HepG2 (cell line): Measurements from ENCODE around the gene LMTK2. TPM values are rescaled to one million over a fixed set of nuclear protein-coding genes. Genes with fewer than 3 reads are reported as not detected.

Experiments used
- FOSL1 ChIP-seq: sonication (generic); formaldehyde crosslinking; IDR thresholded peaks from 2 replicates; pipeline ENCODE4 v1.9.0; 2021; ENCODE audit warnings: missing genetic modification reagents, borderline replicate concordance
- FOXK2 ChIP-seq: fragments of 450-650 bp; IDR thresholded peaks from 2 replicates; pipeline ENCODE4 v1.6.1; 2016
- MTA3 ChIP-seq: sonication (generic); formaldehyde crosslinking; IDR thresholded peaks from 2 replicates; pipeline ENCODE4 v1.4.0; 2020; ENCODE audit warnings: missing genetic modification reagents
- NR2F6 ChIP-seq, 2 experiments: IDR thresholded peaks; 2 replicates each; pipeline ENCODE4 v1.6.1; 2016; ENCODE audit warnings: antibody characterized with exemption in 1 of 2, mild to moderate bottlenecking in 1 of 2
- RXRA ChIP-seq: sonication (generic); formaldehyde crosslinking; IDR thresholded peaks from 2 replicates; pipeline ENCODE4 v1.5.1; 2020; ENCODE audit warnings: missing genetic modification reagents
- SMC3 ChIP-seq: IDR thresholded peaks from 2 replicates; pipeline ENCODE4 v1.6.1; 2011; ENCODE audit warnings: low read length, improper control_type of control experiment
- STAG1 ChIP-seq: sonication (generic); formaldehyde crosslinking; IDR thresholded peaks from 2 replicates; pipeline ENCODE4 v1.4.0; 2020; ENCODE audit warnings: missing genetic modification reagents
- polyA plus RNA-seq, 8 experiments: library from polyadenylated mRNA; depleted of rRNA in 3 of 8; stranded (reverse) in 7 of 8; unstranded in 1 of 8; fragments of >200 nt; fragmentation: Illumina TruSeq in 4 of 8; extraction: Trizol in 4 of 8; gene quantifications; 2 replicates each; pipeline versions ENCODE4 v1.2.1 to v1.2.3, GENCODE V29; 2011 to 2016; ENCODE audit warnings: low read depth in 4 of 8, missing spikeins in 1 of 8, mixed read lengths in 1 of 8; ENCODE audit not compliant: insufficient read depth in 1 of 8
- total RNA-seq, 5 experiments: library from RNA; depleted of rRNA; stranded (reverse); fragments of >200 nt; fragmentation: Illumina TruSeq; extraction: Trizol; gene quantifications; 2 replicates each; pipeline ENCODE4 v1.2.3, GENCODE V29; 2016; ENCODE audit warnings: low read depth in 1 of 5
- TF ChIP-seq, protein P1 (sequence below): sonication (generic); formaldehyde crosslinking; IDR thresholded peaks from 2 replicates; pipeline ENCODE4 v1.4.0; 2020; ENCODE audit warnings: missing genetic modification reagents, borderline replicate concordance
- TF ChIP-seq, protein P2 (sequence below): sonication (generic); formaldehyde crosslinking; conservative IDR thresholded peaks from 2 replicates; pipeline ENCODE4 v1.4.0; 2020; ENCODE audit warnings: mild to moderate bottlenecking, missing genetic modification reagents, moderate library complexity
- TF ChIP-seq, protein P3 (sequence below): sonication (generic); formaldehyde crosslinking; IDR thresholded peaks from 2 replicates; pipeline ENCODE4 v1.4.0; 2020; ENCODE audit warnings: missing genetic modification reagents
- TF ChIP-seq, protein P4 (sequence below): sonication (generic); formaldehyde crosslinking; IDR thresholded peaks from 2 replicates; pipeline ENCODE4 v1.4.0; 2020; ENCODE audit warnings: missing genetic modification reagents, borderline replicate concordance
- TF ChIP-seq, protein P5 (sequence below): sonication (generic); formaldehyde crosslinking; IDR thresholded peaks from 2 replicates; pipeline ENCODE4 v1.4.0; 2020; ENCODE audit warnings: missing genetic modification reagents

Gene LMTK2
- total and polyA plus RNA-seq, 2 of the 13 experiments (the other 11 are each of a cell fraction or from before 2014, with no cell fraction given), result 9.5 to 11.7 TPM

DNA sequence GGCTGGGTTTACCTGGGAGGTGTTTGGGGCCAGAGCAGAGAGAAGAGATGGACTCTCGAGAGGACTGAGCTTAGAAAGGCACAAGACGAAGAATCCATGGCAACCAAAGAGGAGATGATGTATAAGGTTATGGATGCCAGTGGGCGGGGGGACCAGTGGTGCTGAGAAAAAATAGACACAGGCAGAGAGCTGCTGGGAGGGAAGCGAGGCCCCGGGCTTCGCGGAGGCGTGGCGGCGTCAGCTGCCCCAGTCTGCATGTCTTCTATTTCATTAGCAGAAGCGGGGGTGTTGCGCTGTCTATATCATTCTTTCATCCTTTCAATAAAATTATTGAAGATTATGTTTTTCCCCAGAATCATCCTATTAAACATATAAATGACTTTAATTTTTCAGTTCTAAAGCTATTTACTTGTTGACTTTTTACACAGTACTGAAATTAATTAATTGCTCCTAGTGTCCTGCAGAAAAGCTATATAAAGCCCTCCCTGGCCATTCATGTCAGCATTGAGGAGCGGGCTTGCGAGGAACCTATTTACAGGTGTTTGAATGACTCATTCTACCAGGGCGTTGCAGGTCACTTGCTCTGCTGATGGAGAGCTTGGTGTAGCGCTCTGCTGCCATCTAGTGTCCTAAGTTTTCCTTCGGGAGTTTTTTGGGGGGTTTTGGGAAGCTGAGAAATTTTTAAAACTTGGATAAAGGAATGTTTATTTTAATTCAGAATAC lies 61.7 kb downstream of the LMTK2 start (continued):
- TF ChIP-seq, protein P1, sequence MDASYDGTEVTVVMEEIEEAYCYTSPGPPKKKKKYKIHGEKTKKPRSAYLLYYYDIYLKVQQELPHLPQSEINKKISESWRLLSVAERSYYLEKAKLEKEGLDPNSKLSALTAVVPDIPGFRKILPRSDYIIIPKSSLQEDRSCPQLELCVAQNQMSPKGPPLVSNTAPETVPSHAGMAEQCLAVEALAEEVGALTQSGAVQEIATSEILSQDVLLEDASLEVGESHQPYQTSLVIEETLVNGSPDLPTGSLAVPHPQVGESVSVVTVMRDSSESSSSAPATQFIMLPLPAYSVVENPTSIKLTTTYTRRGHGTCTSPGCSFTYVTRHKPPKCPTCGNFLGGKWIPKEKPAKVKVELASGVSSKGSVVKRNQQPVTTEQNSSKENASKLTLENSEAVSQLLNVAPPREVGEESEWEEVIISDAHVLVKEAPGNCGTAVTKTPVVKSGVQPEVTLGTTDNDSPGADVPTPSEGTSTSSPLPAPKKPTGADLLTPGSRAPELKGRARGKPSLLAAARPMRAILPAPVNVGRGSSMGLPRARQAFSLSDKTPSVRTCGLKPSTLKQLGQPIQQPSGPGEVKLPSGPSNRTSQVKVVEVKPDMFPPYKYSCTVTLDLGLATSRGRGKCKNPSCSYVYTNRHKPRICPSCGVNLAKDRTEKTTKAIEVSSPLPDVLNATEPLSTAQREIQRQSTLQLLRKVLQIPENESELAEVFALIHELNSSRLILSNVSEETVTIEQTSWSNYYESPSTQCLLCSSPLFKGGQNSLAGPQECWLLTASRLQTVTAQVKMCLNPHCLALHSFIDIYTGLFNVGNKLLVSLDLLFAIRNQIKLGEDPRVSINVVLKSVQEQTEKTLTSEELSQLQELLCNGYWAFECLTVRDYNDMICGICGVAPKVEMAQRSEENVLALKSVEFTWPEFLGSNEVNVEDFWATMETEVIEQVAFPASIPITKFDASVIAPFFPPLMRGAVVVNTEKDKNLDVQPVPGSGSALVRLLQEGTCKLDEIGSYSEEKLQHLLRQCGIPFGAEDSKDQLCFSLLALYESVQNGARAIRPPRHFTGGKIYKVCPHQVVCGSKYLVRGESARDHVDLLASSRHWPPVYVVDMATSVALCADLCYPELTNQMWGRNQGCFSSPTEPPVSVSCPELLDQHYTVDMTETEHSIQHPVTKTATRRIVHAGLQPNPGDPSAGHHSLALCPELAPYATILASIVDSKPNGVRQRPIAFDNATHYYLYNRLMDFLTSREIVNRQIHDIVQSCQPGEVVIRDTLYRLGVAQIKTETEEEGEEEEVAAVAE (CRISPR knock-in tag), result no peak
- peak; percentile 82 for TF ChIP-seq SMC3
- TF ChIP-seq, protein P2, sequence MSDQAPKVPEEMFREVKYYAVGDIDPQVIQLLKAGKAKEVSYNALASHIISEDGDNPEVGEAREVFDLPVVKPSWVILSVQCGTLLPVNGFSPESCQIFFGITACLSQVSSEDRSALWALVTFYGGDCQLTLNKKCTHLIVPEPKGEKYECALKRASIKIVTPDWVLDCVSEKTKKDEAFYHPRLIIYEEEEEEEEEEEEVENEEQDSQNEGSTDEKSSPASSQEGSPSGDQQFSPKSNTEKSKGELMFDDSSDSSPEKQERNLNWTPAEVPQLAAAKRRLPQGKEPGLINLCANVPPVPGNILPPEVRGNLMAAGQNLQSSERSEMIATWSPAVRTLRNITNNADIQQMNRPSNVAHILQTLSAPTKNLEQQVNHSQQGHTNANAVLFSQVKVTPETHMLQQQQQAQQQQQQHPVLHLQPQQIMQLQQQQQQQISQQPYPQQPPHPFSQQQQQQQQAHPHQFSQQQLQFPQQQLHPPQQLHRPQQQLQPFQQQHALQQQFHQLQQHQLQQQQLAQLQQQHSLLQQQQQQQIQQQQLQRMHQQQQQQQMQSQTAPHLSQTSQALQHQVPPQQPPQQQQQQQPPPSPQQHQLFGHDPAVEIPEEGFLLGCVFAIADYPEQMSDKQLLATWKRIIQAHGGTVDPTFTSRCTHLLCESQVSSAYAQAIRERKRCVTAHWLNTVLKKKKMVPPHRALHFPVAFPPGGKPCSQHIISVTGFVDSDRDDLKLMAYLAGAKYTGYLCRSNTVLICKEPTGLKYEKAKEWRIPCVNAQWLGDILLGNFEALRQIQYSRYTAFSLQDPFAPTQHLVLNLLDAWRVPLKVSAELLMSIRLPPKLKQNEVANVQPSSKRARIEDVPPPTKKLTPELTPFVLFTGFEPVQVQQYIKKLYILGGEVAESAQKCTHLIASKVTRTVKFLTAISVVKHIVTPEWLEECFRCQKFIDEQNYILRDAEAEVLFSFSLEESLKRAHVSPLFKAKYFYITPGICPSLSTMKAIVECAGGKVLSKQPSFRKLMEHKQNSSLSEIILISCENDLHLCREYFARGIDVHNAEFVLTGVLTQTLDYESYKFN (CRISPR knock-in tag), result no peak
- TF ChIP-seq, protein P3, sequence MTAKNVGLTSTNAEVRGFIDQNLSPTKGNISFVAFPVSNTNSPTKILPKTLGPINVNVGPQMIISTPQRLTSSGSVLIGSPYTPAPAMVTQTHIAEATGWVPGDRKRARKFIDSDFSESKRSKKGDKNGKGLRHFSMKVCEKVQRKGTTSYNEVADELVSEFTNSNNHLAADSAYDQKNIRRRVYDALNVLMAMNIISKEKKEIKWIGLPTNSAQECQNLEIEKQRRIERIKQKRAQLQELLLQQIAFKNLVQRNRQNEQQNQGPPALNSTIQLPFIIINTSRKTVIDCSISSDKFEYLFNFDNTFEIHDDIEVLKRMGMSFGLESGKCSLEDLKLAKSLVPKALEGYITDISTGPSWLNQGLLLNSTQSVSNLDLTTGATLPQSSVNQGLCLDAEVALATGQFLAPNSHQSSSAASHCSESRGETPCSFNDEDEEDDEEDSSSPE, result no peak
- TF ChIP-seq RXRA, result peak; percentile 25; the same call in 1 of the 2 replicates
- TF ChIP-seq, protein P4, sequence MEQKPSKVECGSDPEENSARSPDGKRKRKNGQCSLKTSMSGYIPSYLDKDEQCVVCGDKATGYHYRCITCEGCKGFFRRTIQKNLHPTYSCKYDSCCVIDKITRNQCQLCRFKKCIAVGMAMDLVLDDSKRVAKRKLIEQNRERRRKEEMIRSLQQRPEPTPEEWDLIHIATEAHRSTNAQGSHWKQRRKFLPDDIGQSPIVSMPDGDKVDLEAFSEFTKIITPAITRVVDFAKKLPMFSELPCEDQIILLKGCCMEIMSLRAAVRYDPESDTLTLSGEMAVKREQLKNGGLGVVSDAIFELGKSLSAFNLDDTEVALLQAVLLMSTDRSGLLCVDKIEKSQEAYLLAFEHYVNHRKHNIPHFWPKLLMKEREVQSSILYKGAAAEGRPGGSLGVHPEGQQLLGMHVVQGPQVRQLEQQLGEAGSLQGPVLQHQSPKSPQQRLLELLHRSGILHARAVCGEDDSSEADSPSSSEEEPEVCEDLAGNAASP (CRISPR knock-in tag), result peak; percentile 73; the same call in 1 of the 2 replicates
- TF ChIP-seq MTA3 (CRISPR knock-in tag), result no peak
- no peak for TF ChIP-seq FOXK2
- peak; percentile 92 for TF ChIP-seq STAG1 (CRISPR knock-in tag)
- TF ChIP-seq, protein P5, sequence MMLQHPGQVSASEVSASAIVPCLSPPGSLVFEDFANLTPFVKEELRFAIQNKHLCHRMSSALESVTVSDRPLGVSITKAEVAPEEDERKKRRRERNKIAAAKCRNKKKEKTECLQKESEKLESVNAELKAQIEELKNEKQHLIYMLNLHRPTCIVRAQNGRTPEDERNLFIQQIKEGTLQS (CRISPR knock-in tag), result 0 out of 2 replicates have a peak, but pooled peaks have one; percentile 30
- peak; percentile 59; the same call in 1 of the 2 replicates for TF ChIP-seq FOSL1 (CRISPR knock-in tag)
- peak; percentile 38; the same call in 1 of the 2 replicates for TF ChIP-seq NR2F6 (IDR thresholded peaks at IDR 0.05)
- peak; percentile 34; the same call in 1 of the 2 replicates for TF ChIP-seq NR2F6 (CRISPR knock-in tag; IDR thresholded peaks at IDR 0.05)
